Naive B cell (primary cell): ENCODE data around the gene THRSP. TPM values are rescaled to one million over a fixed set of nuclear protein-coding genes. Genes with fewer than 3 reads are reported as not detected.
A peak's percentile ranks its signal among the peaks of the same experiment; 100 is the strongest.
"Not testable (repeated sequence)": the region's sequence is repeated elsewhere in the genome, so short reads cannot be mapped to it uniquely, and the experiment has no call there.

Experiments
- ATAC-seq, 2 donors: fragments of 150-1000 bp; cut with Tn5 transposase; 2 replicates each; pipeline ENCODE4 v1.10.0; 2021; ENCODE audit warnings: low read depth in 2 of 2, mild to moderate bottlenecking in 2 of 2, moderate library complexity in 2 of 2
- DNase-seq: peaks from one replicate; pipeline ENCODE4 v3.0.0; 2022
- H3K27ac Mint-ChIP-seq, 6 donors: one replicate each; pipeline ENCODE4 v1.8.0; 2020 to 2022; ENCODE audit warnings: mild to moderate bottlenecking in 6 of 6, mixed read lengths in 6 of 6, moderate library complexity in 5 of 6, inconsistent platforms in 2 of 6
- H3K27me3 Mint-ChIP-seq, 3 donors: one replicate each; pipeline ENCODE4 v1.8.0; 2021 to 2022; ENCODE audit warnings: mixed read lengths in 3 of 3, mild to moderate bottlenecking in 1 of 3
- H3K36me3 Mint-ChIP-seq, 2 donors: one replicate each; pipeline ENCODE4 v1.8.0; 2020 to 2022; ENCODE audit warnings: mixed read lengths in 2 of 2, inconsistent platforms in 1 of 2, mild to moderate bottlenecking in 1 of 2
- H3K4me1 Mint-ChIP-seq, 3 donors: one replicate each; pipeline ENCODE4 v1.8.0; 2020 to 2022; ENCODE audit warnings: mixed read lengths in 3 of 3, inconsistent platforms in 1 of 3, mild to moderate bottlenecking in 1 of 3, moderate library complexity in 1 of 3
- H3K4me3 Mint-ChIP-seq, 8 donors: one replicate each; pipeline ENCODE4 v1.8.0; 2020 to 2022; ENCODE audit warnings: mild to moderate bottlenecking in 8 of 8, mixed read lengths in 8 of 8, moderate library complexity in 8 of 8, inconsistent platforms in 2 of 8
- H3K9me3 Mint-ChIP-seq, 7 donors: one replicate each; pipeline ENCODE4 v1.8.0; 2020 to 2022; ENCODE audit warnings: mixed read lengths in 7 of 7, mild to moderate bottlenecking in 5 of 7, inconsistent platforms in 2 of 7, moderate library complexity in 1 of 7
- polyA plus RNA-seq, 6 donors: library from polyadenylated mRNA; unstranded; fragments of 300-500 nt; fragmentation: Illumina TruSeq; gene quantifications; one replicate each; pipeline ENCODE4 v1.2.3, GENCODE V29; 2021; ENCODE audit warnings: low read depth in 6 of 6

Gene THRSP
- polyA plus RNA-seq, 6 donors from 2014 or later = not detected

DNA sequence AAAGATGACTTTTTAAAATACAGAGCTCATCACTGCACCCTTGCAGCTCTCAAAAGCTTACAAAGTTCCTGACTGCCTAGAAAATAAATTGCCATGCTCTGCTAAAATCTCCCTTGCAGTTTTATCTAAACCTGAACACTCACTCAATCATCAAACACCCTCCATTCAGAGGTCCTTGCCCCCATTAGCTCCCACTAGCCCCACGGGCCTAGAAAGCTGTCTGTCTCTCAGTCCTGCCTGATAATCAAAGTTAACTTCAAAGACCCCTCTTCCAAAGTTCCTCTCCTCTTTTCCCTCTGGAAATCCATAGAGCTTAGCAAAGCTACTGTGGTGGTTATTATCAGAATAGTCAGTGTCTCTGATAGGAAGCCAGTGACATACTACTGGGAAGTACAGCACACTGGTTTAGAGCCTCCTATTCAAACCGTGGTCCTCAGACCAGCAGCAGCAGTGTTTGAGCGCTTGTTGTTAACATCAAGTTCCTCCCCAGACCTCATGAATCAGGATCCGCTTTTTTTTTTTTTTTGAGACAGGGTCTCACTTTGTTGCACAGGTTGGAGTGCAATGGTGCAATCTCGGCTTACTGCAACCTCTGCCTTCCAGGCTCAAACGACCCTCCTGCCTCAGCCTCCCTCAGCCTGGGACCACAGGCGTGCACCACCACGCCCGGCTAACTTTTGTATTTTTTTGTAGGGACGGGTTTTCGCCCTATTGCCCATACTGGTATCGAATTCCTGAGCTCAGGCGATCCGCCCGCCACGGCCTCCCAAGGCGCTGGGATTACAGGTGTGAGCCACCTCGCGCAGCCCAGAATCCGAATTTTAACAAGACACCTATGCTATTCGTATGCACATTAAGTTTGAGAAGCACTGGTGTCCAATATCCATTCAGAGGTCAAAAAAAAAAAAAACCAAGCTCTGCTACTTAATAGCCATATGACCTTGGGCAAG lies 14.8 kb downstream of the THRSP start:
- ATAC-seq (no peak), DNase-seq (no peak)
- H3K36me3 Mint-ChIP-seq = no peaks in the 10 kb centered on the region
- no peaks in the 10 kb centered on the region for H3K9me3 Mint-ChIP-seq
- peak overlapping the region in 7 of 8 donors; percentile 90 to 98 (median 94) for H3K4me3 Mint-ChIP-seq
- no peaks in the 10 kb centered on the region for H3K27me3 Mint-ChIP-seq
- H3K4me1 Mint-ChIP-seq = peaks cover 32 to 65% (median 55%) of the 10 kb centered on the region in 3 donors
- peak overlapping the region; percentile 40 to 94 (median 76) for H3K27ac Mint-ChIP-seq

DNA sequence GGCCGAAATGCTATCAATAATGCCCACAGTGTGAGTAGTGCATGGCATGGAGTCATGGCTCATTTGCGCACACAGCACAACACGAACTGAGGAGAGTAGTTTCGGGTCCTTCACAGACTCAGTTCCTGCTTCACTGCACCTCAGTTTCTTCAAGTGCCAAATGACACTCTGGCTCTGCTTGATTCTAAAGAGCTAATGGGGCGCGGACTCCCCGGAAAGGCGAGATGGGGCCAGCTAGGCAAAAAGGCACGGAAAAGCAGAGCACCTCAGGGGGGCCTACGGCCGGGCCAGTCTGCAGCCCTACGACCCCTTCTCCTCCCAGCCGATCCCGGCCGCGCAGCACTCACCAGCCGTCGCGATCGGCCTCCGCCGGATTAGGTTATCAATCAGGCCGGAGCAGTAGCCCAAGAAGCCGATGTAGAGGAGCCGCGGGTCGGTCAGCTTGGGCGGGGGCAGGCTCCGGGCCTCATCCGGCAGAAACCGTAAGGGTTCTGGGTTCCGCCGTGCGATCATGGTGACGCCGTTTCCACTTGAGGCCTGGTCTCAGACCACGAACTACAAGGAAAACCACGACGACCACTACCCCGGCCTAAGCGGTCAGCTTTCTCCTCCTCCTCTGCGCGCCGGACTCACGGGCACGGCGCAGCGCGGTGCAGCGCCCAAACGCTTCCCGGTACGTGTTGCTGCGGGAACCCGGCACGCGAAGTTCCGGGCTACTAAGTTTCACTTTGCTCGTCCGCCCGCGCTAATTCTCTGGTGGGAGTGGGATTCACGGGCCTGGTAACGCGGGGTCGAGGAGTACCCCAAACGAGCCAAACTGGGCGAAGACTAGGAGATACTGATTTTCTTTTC lies 15.8 kb downstream of the THRSP start, which contains the start of gene NDUFC2:
Gene NDUFC2 (minus strand): TSS at position 631 of the 852 bp plus-strand sequence. CDS start 118 bp downstream, at position 513.
- peak; percentile 75 to 76 for ATAC-seq
- Mint-ChIP-seq H3K9me3 (no peaks in the 10 kb centered on the region), H3K27ac (peak within 1 kb of the TSS; percentile 40 to 94 (median 76)), H3K27me3 (no peaks in the 10 kb centered on the region), H3K36me3 (no peaks in the 10 kb centered on the region), H3K4me3 (peak within 1 kb of the TSS in 7 of 8 donors; percentile 90 to 98 (median 94)), H3K4me1 (peaks cover 29 to 62% (median 47%) of the 10 kb centered on the region in 3 donors)
- DNase-seq = peak; percentile 39

GRCh38 chr11:78080084-78080817 lies 16.6 kb downstream of the THRSP start:
- Mint-ChIP-seq H3K27me3 (no peaks in the 10 kb centered on the region), H3K36me3 (no peaks in the 10 kb centered on the region), H3K4me1 (peaks cover 24 to 57% (median 40%) of the 10 kb centered on the region in 3 donors), H3K27ac (peak overlapping the region; percentile 40 to 94 (median 76)), H3K4me3 (peak overlapping the region in 7 of 8 donors; percentile 90 to 98 (median 94)), H3K9me3 (no peaks in the 10 kb centered on the region)
- no peak for DNase-seq
- no peak for ATAC-seq

GRCh38 chr11:78080818-78081495 lies 17.3 kb downstream of the THRSP start:
- ATAC-seq = no peak
- H3K27ac Mint-ChIP-seq = peak overlapping the region in 3 of 6 donors; percentile 6 to 90 (median 35)
- H3K4me3 Mint-ChIP-seq = peak overlapping the region in 7 of 8 donors; percentile 29 to 98 (median 68)
- no peak for DNase-seq
- no peaks in the 10 kb centered on the region for H3K9me3 Mint-ChIP-seq
- H3K27me3 Mint-ChIP-seq = no peaks in the 10 kb centered on the region
- H3K36me3 Mint-ChIP-seq = no peaks in the 10 kb centered on the region
- peaks cover 20 to 51% (median 36%) of the 10 kb centered on the region in 3 donors for H3K4me1 Mint-ChIP-seq

GRCh38 chr11:78081583-78081982 lies 17.9 kb downstream of the THRSP start:
- no peak for ATAC-seq
- Mint-ChIP-seq H3K36me3 (no peaks in the 10 kb centered on the region), H3K4me1 (peaks cover 17 to 45% (median 29%) of the 10 kb centered on the region in 3 donors)

DNA sequence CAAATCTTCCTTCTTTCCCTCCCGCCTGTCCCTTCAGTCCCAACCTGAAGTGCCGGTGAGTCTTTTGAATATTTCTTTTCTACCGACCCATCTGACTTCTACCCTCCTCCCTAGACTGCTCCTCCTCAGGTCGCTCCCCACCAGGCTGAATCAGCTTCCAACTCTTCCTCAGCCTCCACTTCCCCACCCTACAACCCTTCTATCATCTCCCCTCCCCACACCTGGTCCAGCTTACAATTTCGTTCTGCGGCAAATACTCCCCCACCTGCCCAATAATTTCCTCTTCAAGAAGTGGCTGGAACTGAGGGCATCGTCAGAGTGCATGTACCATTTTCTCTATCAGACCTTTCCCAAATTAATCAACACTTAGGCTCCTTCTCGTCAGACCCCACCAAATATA lies 18.5 kb downstream of the THRSP start:
- Mint-ChIP-seq H3K4me3 (peak overlapping the region in 6 of 8 donors; percentile 4 to 42 (median 25)), H3K4me1 (peaks cover 14 to 40% (median 25%) of the 10 kb centered on the region in 3 donors), H3K36me3 (no peaks in the 10 kb centered on the region), H3K9me3 (no peaks in the 10 kb centered on the region), H3K27me3 (no peaks in the 10 kb centered on the region), H3K27ac (peak overlapping the region in 1 of 6 donors; percentile 5)
- no peak for ATAC-seq
- no peak for DNase-seq

More at GRCh38 chr11:78081583-78081982, 17.9 kb downstream of the THRSP start:
- Mint-ChIP-seq H3K27ac (peak overlapping the region in 3 of 6 donors; percentile 5 to 90 (median 6)), H3K4me3 (peak overlapping the region in 5 of 8 donors; percentile 29 to 94 (median 47)), H3K27me3 (no peaks in the 10 kb centered on the region), H3K9me3 (no peaks in the 10 kb centered on the region)
- DNase-seq = no peak

DNA sequence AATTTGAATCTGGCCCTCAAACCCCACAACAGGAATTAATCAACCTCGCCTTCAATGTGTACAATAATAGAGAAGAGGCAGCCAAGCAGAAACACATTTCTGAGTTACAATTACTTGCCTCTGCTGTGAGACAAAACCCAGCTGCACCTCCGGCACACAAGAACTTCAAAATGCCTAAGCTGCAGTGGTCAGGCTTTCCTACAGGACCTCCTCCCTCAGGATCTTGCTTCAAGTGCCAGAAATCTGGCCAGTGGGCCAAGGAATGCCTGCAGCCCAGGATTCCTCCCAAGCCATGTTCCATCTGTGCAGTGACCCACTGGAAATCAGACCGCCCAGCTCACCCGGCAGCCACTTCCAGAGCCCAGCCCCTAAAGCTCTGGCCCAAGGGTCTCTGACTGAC lies 19.4 kb downstream of the THRSP start:
- Mint-ChIP-seq H3K27me3 (no peaks in the 10 kb centered on the region), H3K36me3 (no peaks in the 10 kb centered on the region), H3K9me3 (no peaks in the 10 kb centered on the region), H3K27ac (peak overlapping the region in 1 of 6 donors; percentile 46), H3K4me3 (peak overlapping the region in 1 of 8 donors; percentile 8), H3K4me1 (peaks cover 10 to 33% (median 19%) of the 10 kb centered on the region in 3 donors)
- no peak for ATAC-seq
- DNase-seq = no peak

DNA sequence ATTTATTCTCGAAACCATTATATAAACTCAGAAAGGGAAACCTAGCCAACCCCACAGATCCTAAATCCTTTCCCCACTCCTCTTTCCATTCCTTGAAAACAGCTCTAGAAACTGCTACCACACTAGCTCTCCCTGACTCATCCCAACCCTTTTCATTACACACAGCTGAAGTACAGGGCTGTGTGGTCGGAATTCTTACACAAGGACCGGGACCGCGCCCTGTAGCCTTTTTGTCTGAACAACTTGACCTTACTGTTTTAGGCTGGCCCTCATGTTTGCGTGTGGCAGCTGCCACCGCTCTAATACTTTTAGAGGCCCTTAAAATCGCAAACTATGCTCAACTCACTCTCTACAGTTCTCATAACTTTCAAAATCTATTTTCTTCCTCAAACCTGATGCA lies 20.8 kb downstream of the THRSP start:
- not testable (repeated sequence) for H3K4me3 Mint-ChIP-seq, H3K27ac Mint-ChIP-seq, H3K36me3 Mint-ChIP-seq, ATAC-seq, H3K9me3 Mint-ChIP-seq, DNase-seq, H3K27me3 Mint-ChIP-seq
- H3K4me1 Mint-ChIP-seq = peaks cover 4 to 21% (median 8%) of the 10 kb centered on the region in 3 donors

DNA sequence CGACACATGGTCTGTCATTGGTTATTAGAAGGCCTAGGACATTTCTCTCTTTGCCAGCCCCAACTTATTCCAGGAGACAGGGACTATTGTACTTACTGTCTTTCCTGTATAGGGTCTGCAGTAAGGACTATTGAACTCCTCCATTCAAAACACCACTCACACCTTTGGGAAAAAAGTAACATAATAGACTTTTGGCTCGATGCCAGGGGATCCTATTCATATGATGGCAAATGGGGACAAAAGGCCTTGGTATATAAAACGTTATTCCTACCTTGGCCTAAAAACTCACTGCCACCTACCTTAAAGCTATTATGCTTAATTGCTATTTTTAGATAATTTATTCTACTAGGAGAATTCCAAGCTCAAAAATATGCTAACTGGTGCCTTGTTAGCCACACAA lies 22.3 kb downstream of the THRSP start:
- DNase-seq (no peak), ATAC-seq (no peak)
- no peaks in the 10 kb centered on the region for H3K27me3 Mint-ChIP-seq
- no peak overlapping the region for H3K4me3 Mint-ChIP-seq
- no peaks in the 10 kb centered on the region for H3K9me3 Mint-ChIP-seq
- no peak overlapping the region for H3K27ac Mint-ChIP-seq
- H3K36me3 Mint-ChIP-seq = no peaks in the 10 kb centered on the region
- peaks cover 4 to 10% (median 6%) of the 10 kb centered on the region in 3 donors for H3K4me1 Mint-ChIP-seq

- H3K4me3 Mint-ChIP-seq, H3K36me3 Mint-ChIP-seq: not testable (repeated sequence)
These were observed 22.9 kb downstream of the THRSP start for GRCh38 chr11:78086521-78087074.

DNA sequence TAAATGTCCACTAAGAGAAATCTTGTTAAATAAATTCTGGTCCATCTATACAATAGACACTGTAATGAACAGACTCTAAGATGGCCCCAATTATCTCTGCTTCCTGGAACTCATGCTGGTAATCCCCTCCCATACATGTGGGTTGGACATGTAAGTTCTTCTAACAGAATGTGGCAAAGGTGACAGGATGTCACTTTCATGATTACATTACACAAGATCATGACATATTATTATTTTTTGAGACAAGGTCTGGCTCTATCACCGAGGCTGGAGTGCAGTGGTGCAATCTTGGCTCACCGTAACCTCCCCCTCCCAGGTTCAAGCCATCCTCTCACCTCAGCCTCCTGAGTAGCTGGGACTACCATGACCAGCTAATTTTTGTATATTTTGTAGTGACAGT lies 30.6 kb downstream of the THRSP start:
- Mint-ChIP-seq H3K4me1 (no peaks in the 10 kb centered on the region), H3K36me3 (peaks cover 4% of the 10 kb centered on the region in 2 donors), H3K4me3 (no peak overlapping the region), H3K27ac (peak overlapping the region in 1 of 6 donors; percentile 38), H3K27me3 (no peaks in the 10 kb centered on the region), H3K9me3 (no peaks in the 10 kb centered on the region)
- no peak for ATAC-seq
- DNase-seq = no peak

More at GRCh38 chr11:78086521-78087074, 22.9 kb downstream of the THRSP start:
- not testable (repeated sequence) for DNase-seq, H3K9me3 Mint-ChIP-seq, ATAC-seq, H3K27me3 Mint-ChIP-seq, H3K4me1 Mint-ChIP-seq
- H3K27ac Mint-ChIP-seq = peak overlapping the region in 1 of 6 donors; percentile 35
